HG02973 (cell line): ENCODE data around the gene HYOU1.
"Not testable (repeated sequence)": the region's sequence is repeated elsewhere in the genome, so short reads cannot be mapped to it uniquely, and the experiment has no call there.

Experiments used
- ATAC-seq: cut with Tn5 transposase; IDR thresholded peaks from one replicate; pipeline ENCODE4 v1.9.1; 2021; ENCODE audit warnings: moderate library complexity; ENCODE audit not compliant: unreplicated experiment

Gene HYOU1

DNA sequence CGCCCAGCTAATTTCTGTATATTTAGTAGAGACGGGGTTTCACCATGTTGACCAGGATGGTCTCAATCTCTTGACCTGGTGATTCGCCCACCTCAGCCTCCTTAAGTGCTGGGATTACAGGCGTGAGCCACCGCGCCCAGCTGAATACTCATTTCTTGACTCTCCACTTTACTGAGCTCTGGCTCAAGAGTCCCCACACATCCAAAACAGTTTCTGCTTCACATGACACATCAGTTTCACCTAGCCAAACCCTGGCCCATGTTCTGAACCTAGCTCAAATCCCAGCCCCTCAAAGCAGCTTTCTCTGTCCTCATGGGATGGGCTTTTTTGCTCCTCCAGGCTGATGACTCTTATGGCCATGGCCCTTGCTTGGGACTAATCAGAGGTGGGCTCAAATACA, 9.8 kb downstream of the HYOU1 start:
- ATAC-seq, result no peak

GRCh38 chr11:119046489-119046888, 10.5 kb downstream of the HYOU1 start:
- ATAC-seq, result no peak

DNA sequence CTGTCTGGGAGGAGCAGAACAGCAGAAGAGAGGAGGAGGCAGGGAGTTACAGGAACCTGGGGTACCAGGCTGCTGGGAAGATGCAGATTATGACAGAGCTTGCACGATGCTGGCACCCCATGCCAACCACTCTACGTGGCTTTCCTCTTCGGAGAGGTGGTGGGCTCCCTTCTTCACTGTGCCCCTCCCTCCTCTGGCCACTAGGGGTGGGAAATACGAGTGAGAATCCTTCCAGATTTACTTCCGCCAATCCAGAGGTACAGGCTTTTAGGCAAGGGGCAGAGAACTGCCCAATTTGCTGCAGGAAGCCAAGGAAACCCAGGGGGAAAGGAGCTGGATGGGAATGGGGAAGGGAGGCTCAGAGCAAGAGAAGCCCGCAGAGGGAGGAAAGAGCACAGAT, 12.3 kb downstream of the HYOU1 start:
- ATAC-seq, result no peak

- ATAC-seq, result no peak
Measured at GRCh38 chr11:119042927-119043326, 14.1 kb downstream of the HYOU1 start.

DNA sequence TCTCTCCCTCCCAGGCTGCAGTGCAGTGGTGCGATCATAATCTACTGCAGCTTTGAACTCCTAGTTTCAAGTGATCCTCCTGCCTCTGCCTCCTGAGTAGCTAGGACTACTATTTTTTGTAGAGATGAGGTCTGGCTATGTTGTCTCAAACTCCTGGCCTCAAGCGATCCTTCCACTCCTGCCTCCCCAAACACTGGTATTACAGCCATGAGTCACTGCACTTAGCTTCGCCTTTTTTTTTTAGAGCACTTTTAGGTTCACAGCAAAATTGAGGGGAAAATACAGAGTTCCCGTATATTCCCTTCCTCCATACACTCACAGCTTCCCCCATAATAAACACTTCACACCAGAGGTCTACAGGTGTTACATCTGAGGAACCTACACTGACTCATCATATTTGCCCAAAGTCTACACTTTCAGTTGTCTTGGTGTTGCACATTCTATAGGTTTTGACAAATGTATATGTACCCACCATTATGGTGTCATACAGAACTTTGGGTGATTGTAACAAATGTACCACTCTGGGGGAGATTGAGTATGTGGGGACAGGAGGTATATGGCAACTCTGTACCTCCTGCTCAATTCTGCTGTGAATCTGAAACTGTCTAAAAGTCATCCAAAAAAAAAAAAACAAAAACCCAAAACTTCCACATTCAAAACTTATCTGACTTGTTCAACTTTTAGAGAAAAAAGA, 15.0 kb downstream of the HYOU1 start:
- ATAC-seq, result no peak

GRCh38 chr11:119039471-119039870, 17.5 kb downstream of the HYOU1 start:
- not testable (repeated sequence) for ATAC-seq

- ATAC-seq, result no peak
Measured at GRCh38 chr11:119038884-119039283, 18.1 kb downstream of the HYOU1 start.

GRCh38 chr11:119034813-119035212, 22.2 kb downstream of the HYOU1 start:
- no peak for ATAC-seq

DNA sequence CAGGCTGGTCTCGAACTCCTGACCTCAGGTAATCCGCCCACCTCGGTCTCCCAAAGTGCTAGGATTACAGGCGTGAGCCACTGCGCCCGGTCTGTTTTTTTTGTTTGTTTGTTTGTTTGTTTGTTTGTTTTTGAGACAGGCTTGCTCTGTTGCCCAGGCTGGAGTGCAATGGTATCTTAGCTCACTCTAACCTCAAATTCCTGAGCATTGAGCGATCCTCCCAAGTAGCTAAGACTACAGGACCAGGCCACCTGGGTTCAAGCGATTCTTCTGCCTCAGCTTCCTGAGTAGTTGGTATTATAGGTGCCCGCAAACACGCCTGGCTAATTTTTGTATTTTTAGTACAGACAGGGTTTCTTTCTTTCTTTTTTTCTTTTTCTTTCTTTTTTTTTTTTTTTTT, 23.6 kb downstream of the HYOU1 start:
- not testable (repeated sequence) for ATAC-seq

- ATAC-seq, result no peak
Measured at GRCh38 chr11:119031912-119032280, 25.1 kb downstream of the HYOU1 start.

GRCh38 chr11:119030329-119031047, 26.5 kb downstream of the HYOU1 start, which contains the start of gene SLC37A4:
SLC37A4 (minus strand) TSS chr11:119030877.
- ATAC-seq, result peak; percentile 79

GRCh38 chr11:119030029-119030328, 27.0 kb downstream of the HYOU1 start:
- ATAC-seq, result peak; percentile 19

DNA sequence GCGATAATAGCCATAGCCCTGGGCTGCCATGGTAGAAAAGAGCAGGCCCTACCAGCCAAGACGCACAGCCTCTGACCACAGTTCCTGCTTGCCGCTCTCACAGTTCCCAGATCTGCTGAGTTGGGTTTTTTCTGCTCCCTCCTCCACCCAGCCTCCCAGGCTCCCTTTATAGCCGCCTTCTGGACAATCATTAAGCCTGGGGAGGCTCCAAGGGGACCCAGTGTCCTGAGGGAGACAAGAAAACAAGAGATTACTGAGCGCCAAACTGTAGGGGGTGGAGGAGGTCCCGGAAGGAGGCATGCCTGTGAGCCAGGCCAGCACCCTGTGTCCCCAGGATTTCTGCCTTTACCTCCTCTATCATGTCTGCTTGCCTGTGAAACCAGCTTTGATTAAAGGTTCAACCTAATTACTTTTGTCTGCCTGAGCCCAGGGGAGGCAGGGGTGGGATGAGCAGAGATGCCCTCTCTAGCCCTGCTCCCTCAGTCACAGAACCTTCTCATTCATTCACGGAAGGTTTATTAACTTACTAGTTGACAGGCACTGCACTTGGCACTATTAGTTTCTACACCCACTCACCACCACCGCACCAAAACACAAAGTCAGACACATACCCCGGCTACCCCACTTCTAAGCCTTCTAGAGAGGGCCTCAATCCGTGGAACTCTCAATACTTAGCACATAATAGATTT, 27.5 kb downstream of the HYOU1 start:
- ATAC-seq, result peak; percentile 7

- no peak for ATAC-seq
Measured at GRCh38 chr11:119029069-119029339, 28.0 kb downstream of the HYOU1 start.

- ATAC-seq, result no peak
Measured at GRCh38 chr11:119028346-119029068, 28.5 kb downstream of the HYOU1 start.

DNA sequence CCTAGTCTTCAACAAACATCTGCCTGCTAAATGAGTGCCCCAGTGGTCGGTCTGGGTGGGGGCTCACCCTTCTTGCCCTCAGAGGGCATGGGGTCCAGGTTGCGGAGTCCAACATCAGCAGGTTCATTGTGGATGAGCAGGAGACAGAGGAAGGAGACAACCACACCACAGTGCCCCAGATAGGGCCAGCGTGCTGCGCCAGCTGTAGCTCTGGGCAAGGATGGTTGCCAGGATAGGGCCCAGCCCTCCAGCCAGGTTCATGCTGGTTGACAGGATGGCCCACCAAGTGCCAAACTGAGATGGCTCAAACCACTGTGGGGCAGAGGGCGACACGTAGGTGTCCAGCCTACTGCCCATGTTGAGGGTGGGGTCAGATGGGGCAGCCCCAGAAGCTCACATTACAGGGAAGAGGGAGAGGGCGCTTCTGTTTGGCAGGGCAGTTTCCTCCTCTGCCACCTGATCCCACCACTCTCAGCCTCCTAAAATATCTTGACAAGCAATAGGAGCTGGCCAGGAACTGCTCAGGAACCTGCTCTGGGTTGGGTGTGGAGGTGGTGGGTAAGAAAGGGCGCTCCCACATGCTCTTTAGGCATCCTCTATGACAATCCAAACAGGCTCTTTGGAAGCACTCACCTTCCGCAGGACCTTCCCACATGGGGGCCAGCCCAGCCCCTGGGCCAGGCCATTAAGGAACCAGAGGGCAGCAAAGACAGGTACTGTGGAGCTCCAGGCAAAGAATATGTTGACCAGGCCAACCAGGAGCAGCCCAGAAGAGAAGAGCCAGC, 29.3 kb downstream of the HYOU1 start:
- no peak for ATAC-seq

GRCh38 chr11:119026970-119027369, 30.0 kb downstream of the HYOU1 start:
- ATAC-seq, result no peak

GRCh38 chr11:119025978-119026766, 30.8 kb downstream of the HYOU1 start:
- ATAC-seq, result no peak

GRCh38 chr11:119025541-119025940, 31.5 kb downstream of the HYOU1 start:
- no peak for ATAC-seq

DNA sequence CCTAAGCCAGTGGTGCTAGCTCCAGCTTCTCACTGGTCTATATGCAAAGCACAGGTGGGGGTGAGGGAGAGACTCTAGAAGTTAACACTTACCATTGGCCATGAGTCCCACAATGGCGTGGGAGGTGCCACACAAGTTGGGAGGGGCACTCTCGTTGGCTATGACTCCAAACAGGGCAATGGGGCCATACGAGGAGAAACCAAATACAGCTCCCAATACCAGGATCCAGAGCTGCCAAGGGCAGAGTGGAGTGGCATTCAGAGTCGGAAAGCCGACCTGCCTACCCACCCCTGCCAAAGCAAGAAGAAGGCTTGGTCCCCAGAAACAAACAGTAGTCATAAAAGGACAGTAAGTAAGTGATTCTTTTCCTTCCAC, 31.9 kb downstream of the HYOU1 start:
- ATAC-seq, result no peak
